Liver (tissue), 9 donors: ENCODE measurements around the gene AKNA. TPM values are rescaled to one million over a fixed set of nuclear protein-coding genes. Genes with fewer than 3 reads are reported as not detected.

Experiments used
- DNase-seq: peaks from one replicate; pipeline ENCODE4 v3.0.0-alpha.2; 2017; ENCODE audit warnings: low spot score
- H3K27ac ChIP-seq, 2 donors: one replicate each; pipeline ENCODE4 v1.7.0; 2013; ENCODE audit warnings: inconsistent platforms in 2 of 2, low read length in 2 of 2, control low read depth in 1 of 2, low read depth in 1 of 2, mild to moderate bottlenecking in 1 of 2
- H3K27me3 ChIP-seq, 4 donors: one replicate each; pipeline versions ENCODE4 v1.6.1 to v1.7.0; 2013; ENCODE audit warnings: low read length in 3 of 4, inconsistent platforms in 1 of 4, mild to moderate bottlenecking in 1 of 4, moderate library complexity in 1 of 4; ENCODE audit not compliant: control insufficient read depth in 4 of 4, insufficient read depth in 4 of 4
- H3K36me3 ChIP-seq, 4 donors: one replicate each; pipeline versions ENCODE4 v1.6.1 to v1.7.0; 2013; ENCODE audit warnings: low read length in 3 of 4, mild to moderate bottlenecking in 3 of 4, low read depth in 1 of 4, moderate library complexity in 1 of 4; ENCODE audit not compliant: control insufficient read depth in 4 of 4, insufficient read depth in 3 of 4
- H3K4me1 ChIP-seq, 4 donors: one replicate each; pipeline versions ENCODE4 v1.6.1 to v1.7.0; 2013; ENCODE audit warnings: low read length in 3 of 4, mild to moderate bottlenecking in 3 of 4, moderate library complexity in 1 of 4; ENCODE audit not compliant: control insufficient read depth in 4 of 4, insufficient read depth in 4 of 4
- H3K4me3 ChIP-seq, 3 donors: one replicate each; pipeline versions ENCODE4 v1.6.1 to v1.7.0; 2013; ENCODE audit warnings: low read length in 3 of 3, control low read depth in 1 of 3, low read depth in 1 of 3, mild to moderate bottlenecking in 1 of 3
- H3K9ac ChIP-seq, 2 donors: one replicate each; pipeline ENCODE4 v1.7.0; 2013; ENCODE audit warnings: low read length in 2 of 2, mild to moderate bottlenecking in 2 of 2, moderate library complexity in 2 of 2, control low read depth in 1 of 2, low read depth in 1 of 2
- H3K9me3 ChIP-seq, 4 donors: one replicate each; pipeline versions ENCODE4 v1.6.1 to v1.7.0; 2013; ENCODE audit warnings: low read length in 3 of 4; ENCODE audit not compliant: control insufficient read depth in 4 of 4
- ATF3 ChIP-seq: IDR thresholded peaks from 2 replicates; pipeline ENCODE4 v1.6.1; 2016; ENCODE audit warnings: antibody characterized with exemption
- CTCF ChIP-seq: fragments of 150-350 bp; IDR thresholded peaks from 2 replicates; pipeline ENCODE4 v1.5.1; 2017; ENCODE audit warnings: improper control_type of control experiment, low read depth, low read length; ENCODE audit not compliant: missing input control
- EGR1 ChIP-seq, 2 donors: IDR thresholded peaks; 2 replicates each; pipeline ENCODE4 v1.6.1; 2016 to 2018; ENCODE audit warnings: antibody characterized with exemption in 2 of 2, low read depth in 2 of 2
- FOXA1 ChIP-seq: IDR thresholded peaks from 2 replicates; pipeline ENCODE4 v1.6.1; 2016; ENCODE audit warnings: antibody characterized with exemption
- FOXA2 ChIP-seq: IDR thresholded peaks from 2 replicates; pipeline ENCODE4 v1.6.1; 2016; ENCODE audit warnings: antibody characterized with exemption
- GABPA ChIP-seq, 2 donors: IDR thresholded peaks in 1 of 2; conservative IDR thresholded peaks in 1 of 2; 2 replicates each; pipeline ENCODE4 v1.6.1; 2016; ENCODE audit warnings: antibody characterized with exemption in 2 of 2, mild to moderate bottlenecking in 1 of 2, moderate library complexity in 1 of 2
- HNF4A ChIP-seq, 2 donors: conservative IDR thresholded peaks; 2 replicates each; pipeline ENCODE4 v1.6.1; 2016; ENCODE audit warnings: antibody characterized with exemption in 2 of 2, mild to moderate bottlenecking in 2 of 2
- HNF4G ChIP-seq: IDR thresholded peaks from 2 replicates; pipeline ENCODE4 v1.6.1; 2016; ENCODE audit warnings: antibody characterized with exemption
- JUND ChIP-seq, 2 donors: IDR thresholded peaks; 2 replicates each; pipeline ENCODE4 v1.6.1; 2016; ENCODE audit warnings: antibody characterized with exemption in 2 of 2
- MAX ChIP-seq: IDR thresholded peaks from 2 replicates; pipeline ENCODE4 v1.6.1; 2016; ENCODE audit warnings: antibody characterized with exemption
- NR2F2 ChIP-seq: IDR thresholded peaks from 2 replicates; pipeline ENCODE4 v1.6.1; 2016; ENCODE audit warnings: antibody characterized with exemption
- REST ChIP-seq: IDR thresholded peaks from 2 replicates; pipeline ENCODE4 v1.6.1; 2016; ENCODE audit warnings: antibody characterized with exemption, mild to moderate bottlenecking
- RXRA ChIP-seq, 2 donors: IDR thresholded peaks; 2 replicates each; pipeline ENCODE4 v1.6.1; 2017 to 2018; ENCODE audit warnings: antibody characterized with exemption in 2 of 2, mild to moderate bottlenecking in 1 of 2
- SP1 ChIP-seq: IDR thresholded peaks from 2 replicates; pipeline ENCODE4 v1.6.1; 2018; ENCODE audit warnings: antibody characterized with exemption, mild to moderate bottlenecking
- YY1 ChIP-seq: IDR thresholded peaks from 2 replicates; pipeline ENCODE4 v1.6.1; 2016; ENCODE audit warnings: antibody characterized with exemption, mild to moderate bottlenecking
- ZBTB33 ChIP-seq: IDR thresholded peaks from 2 replicates; pipeline ENCODE4 v1.6.1; 2016; ENCODE audit warnings: antibody characterized with exemption
- WGBS: extraction: QIAGEN DNeasy Blood & Tissue Kit; methylation state at CpG from one replicate; pipeline ENCODE4 v1.1.7; 2013; 5-methylcytosine and 5-hydroxymethylcytosine counted together
- polyA plus RNA-seq, 2 donors: library from polyadenylated mRNA; stranded (reverse) in 1 of 2; unstranded in 1 of 2; fragments of 200-250 nt in 1 of 2; fragments of >200 nt in 1 of 2; fragmentation: Nextera tagmentation in 1 of 2; extraction: Ambion mirVana in 1 of 2; gene quantifications; one replicate each; pipeline versions ENCODE4 v1.2.1 to v1.2.3, GENCODE V29; 2013 to 2015
- total RNA-seq, 2 donors: library from RNA; depleted of rRNA; stranded (reverse); fragments of >200 nt; gene quantifications; one replicate each; pipeline ENCODE4 v1.2.3, GENCODE V29; 2014
- donor health status: healthy.
- donor health status: healthy.
- donor health status: healthy.
- donor health status: healthy.
- donor health status: healthy.

AKNA gene
- total and polyA plus RNA-seq, 4 donors = 4.2 to 31.7 (median 6.9) TPM

- no peaks in the 10 kb centered on the region for H3K27me3 ChIP-seq
- peaks cover 9 to 38% (median 17%) of the 10 kb centered on the region in 4 donors for H3K36me3 ChIP-seq
- no peak overlapping the region for H3K27ac ChIP-seq
- no peak for TF ChIP-seq NR2F2
- no peak for TF ChIP-seq HNF4G
- no peak for TF ChIP-seq FOXA1
- TF ChIP-seq CTCF = no peak
- no peak for TF ChIP-seq JUND (IDR thresholded peaks at IDR 0.05)
- no peak for TF ChIP-seq MAX
- TF ChIP-seq ZBTB33 = no peak
- TF ChIP-seq GABPA (IDR thresholded peaks at IDR 0.05 in 1 of 2, conservative IDR thresholded peaks at IDR 0.05 in 1 of 2) = no peak
- TF ChIP-seq FOXA2 = no peak
- no peak for TF ChIP-seq YY1
- no peak for TF ChIP-seq SP1
- no peak for TF ChIP-seq EGR1 (IDR thresholded peaks at IDR 0.05; ENCODE audit: low read depth in 2 of 2)
- TF ChIP-seq ATF3 = no peak
- no peak for TF ChIP-seq RXRA (IDR thresholded peaks at IDR 0.05)
- TF ChIP-seq HNF4A (conservative IDR thresholded peaks at IDR 0.05) = no peak
- no peak for TF ChIP-seq REST
- H3K4me1 ChIP-seq = peaks cover 2 to 8% (median 6%) of the 10 kb centered on the region in 4 donors
- H3K9ac ChIP-seq = no peak overlapping the region
- no peak overlapping the region for H3K4me3 ChIP-seq
- 97% methylated on average over 8 of the region's 8 CpGs for WGBS
- no peak for DNase-seq
- no peaks in the 10 kb centered on the region for H3K9me3 ChIP-seq
Measured at GRCh38 chr9:114378016-114378415, 9.8 kb downstream of the AKNA start.
